Adrenal gland (tissue), 12 donors: ENCODE data around the gene ZNF296. TPM values are rescaled to one million over a fixed set of nuclear protein-coding genes. Genes with fewer than 3 reads are reported as not detected.

Experiments used
- DNase-seq, 7 donors: peaks; one replicate each; pipeline ENCODE4 v3.0.0-alpha.2; 2019 to 2020
- H3K27ac ChIP-seq, 5 donors: fragments of 200-600 bp; sonication (generic) in 4 of 5; 1 replicate in 3 of 5; 2 replicates in 2 of 5; pipeline versions ENCODE4 v1.5.1 to v1.8.0; 2016 to 2020; ENCODE audit warnings: mild to moderate bottlenecking in 1 of 5
- H3K27me3 ChIP-seq: fragments of 200-600 bp; 2 replicates; pipeline ENCODE4 v1.8.0; 2021
- H3K36me3 ChIP-seq, 2 donors: fragments of 200-600 bp; replicated peaks in 1 of 2; 1 replicate in 1 of 2; 2 replicates in 1 of 2; pipeline versions ENCODE4 v1.5.1 to v1.8.0; 2018 to 2022
- H3K4me1 ChIP-seq, 2 donors: fragments of 200-600 bp; replicated peaks in 1 of 2; 1 replicate in 1 of 2; 2 replicates in 1 of 2; pipeline versions ENCODE4 v1.5.1 to v1.8.0; 2018 to 2021
- H3K4me3 ChIP-seq, 4 donors: fragments of 200-600 bp; sonication (generic) in 3 of 4; one replicate each; pipeline ENCODE4 v1.5.1; 2016 to 2018
- H3K9me3 ChIP-seq, 3 donors: fragments of 200-600 bp; sonication (generic) in 1 of 3; replicated peaks in 1 of 3; 1 replicate in 2 of 3; 2 replicates in 1 of 3; pipeline versions ENCODE4 v1.5.1 to v1.8.0; 2016 to 2021
- CTCF ChIP-seq, 6 experiments: fragments of 450-650 bp in 4 of 6; fragments of 200-600 bp in 2 of 6; sonication (generic) in 1 of 6; IDR thresholded peaks; 1 replicate in 5 of 6; 2 replicates in 1 of 6; pipeline versions ENCODE4 v1.5.1 to v1.8.0; 2016 to 2021; ENCODE audit warnings: antibody characterized with exemption in 6 of 6, mild to moderate bottlenecking in 2 of 6, moderate library complexity in 1 of 6
- POLR2A ChIP-seq, 2 donors: fragments of 450-650 bp; IDR thresholded peaks; one replicate each; pipeline ENCODE4 v1.6.1; 2017; ENCODE audit warnings: antibody characterized with exemption in 2 of 2, mild to moderate bottlenecking in 2 of 2, moderate library complexity in 1 of 2
- WGBS, 4 donors: extraction: QIAGEN DNeasy Blood & Tissue Kit in 2 of 4; methylation state at CpG; one replicate each; pipeline versions ENCODE4 v1.1.5 to v1.1.7; 2013 to 2017; 5-methylcytosine and 5-hydroxymethylcytosine counted together
- intact Hi-C, 2 donors: fragments of 100-400 bp; cut with DNase I; formaldehyde crosslinking; loops; one replicate each; pipeline versions ENCODE4 v1.14.1 to v1.15.0; 2022 to 2023
- polyA plus RNA-seq, 3 donors: library from polyadenylated mRNA; stranded (reverse); fragments of 200-250 nt in 2 of 3; fragments of 350-450 nt in 1 of 3; fragmentation: Illumina TruSeq in 1 of 3; extraction: RNeasy Lipid Tissue Mini Kit (QIAGEN cat#74804) in 1 of 3; gene quantifications; one replicate each; pipeline ENCODE4 v1.2.3, GENCODE V29; 2013 to 2014
- total RNA-seq, 9 donors: library from RNA; depleted of rRNA in 4 of 9; stranded (reverse); fragments of >200 nt in 4 of 9; fragments of 120-200 nt in 1 of 9; fragmentation: NEBNext Ultra II Directional in 1 of 9; extraction: Animal tissue kit (Norgen Biotek cat#: 25700) in 1 of 9; gene quantifications; one replicate each; pipeline versions ENCODE4 v1.1.0 to v1.2.4, GENCODE V29; 2013 to 2023
- donor health status: healthy with polysubstance abuse.
- donor health status: Bipolar disorder and iron deficiency.
- donor health status: DM: yes; HTN: yes; CAD: no.
- donor health status: DM: no; HTN: no; CAD: no.
- donor health status: DM: no; HTN: no; CAD: no.
- donor health status: DM: yes; HTN: yes; CAD: no.

Gene ZNF296
- total and polyA plus RNA-seq, 12 donors = 0.06 to 13.2 (median 0.81) TPM; not detected in 2

- peaks cover 24 to 50% of the 10 kb centered on the region in 2 donors for H3K4me1 ChIP-seq
- WGBS, 4 donors = 14 to 76% (median 41%) methylated on average over 1 to 5 of the region's 5 CpGs
- DNase-seq = no peak
Observed at GRCh38 chr19:45118106-45118505, 41.8 kb upstream of the ZNF296 start.

GRCh38 chr19:45117671-45118070, 41.4 kb upstream of the ZNF296 start:
- no peaks in the 10 kb centered on the region for H3K9me3 ChIP-seq
- peaks cover 24 to 46% of the 10 kb centered on the region in 2 donors for H3K4me1 ChIP-seq
- intact Hi-C loops = no loop called here
- no peaks in the 10 kb centered on the region for H3K27me3 ChIP-seq
- 12 to 47% (median 39%) methylated on average over 8 to 12 of the region's 12 CpGs for WGBS, 4 donors
- peak in 1 of 2 donors; percentile 74 for TF ChIP-seq POLR2A (IDR thresholded peaks at IDR 0.05)
- TF ChIP-seq CTCF (IDR thresholded peaks at IDR 0.05) = no peak
- H3K4me3 ChIP-seq = no peak overlapping the region
- H3K27ac ChIP-seq = peak overlapping the region; percentile 3 to 92 (median 89)
- DNase-seq = peak; percentile 75 to 95 (median 81)
- no peaks in the 10 kb centered on the region for H3K36me3 ChIP-seq

More at GRCh38 chr19:45118106-45118505, 41.8 kb upstream of the ZNF296 start:
- no peak overlapping the region for H3K4me3 ChIP-seq
- peak overlapping the region; percentile 14 to 92 (median 89) for H3K27ac ChIP-seq
- no peak for TF ChIP-seq CTCF (IDR thresholded peaks at IDR 0.05)
- TF ChIP-seq POLR2A (IDR thresholded peaks at IDR 0.05) = peak in 1 of 2 donors; percentile 3
- intact Hi-C loops = no loop called here
- no peaks in the 10 kb centered on the region for H3K9me3 ChIP-seq
- H3K27me3 ChIP-seq = no peaks in the 10 kb centered on the region
- H3K36me3 ChIP-seq = no peaks in the 10 kb centered on the region

- Histone ChIP-seq H3K4me1 (peaks cover 24 to 42% of the 10 kb centered on the region in 2 donors), H3K27me3 (no peaks in the 10 kb centered on the region), H3K4me3 (no peak overlapping the region), H3K9me3 (no peaks in the 10 kb centered on the region), H3K27ac (peak overlapping the region; percentile 3 to 92 (median 89)), H3K36me3 (no peaks in the 10 kb centered on the region)
- 51 to 65% (median 62%) methylated on average over 9 to 16 of the region's 16 CpGs for WGBS, 4 donors
- intact Hi-C loops = no loop called here
- DNase-seq = no peak
- no peak for TF ChIP-seq POLR2A (IDR thresholded peaks at IDR 0.05)
- TF ChIP-seq CTCF (IDR thresholded peaks at IDR 0.05) = no peak
Observed at GRCh38 chr19:45117167-45117594, 40.9 kb upstream of the ZNF296 start.

- Histone ChIP-seq H3K9me3 (no peaks in the 10 kb centered on the region), H3K36me3 (no peaks in the 10 kb centered on the region), H3K4me3 (no peak overlapping the region), H3K27me3 (no peaks in the 10 kb centered on the region), H3K4me1 (peaks cover 24 to 38% of the 10 kb centered on the region in 2 donors), H3K27ac (peak overlapping the region in 2 of 5 donors; percentile 11 to 51)
- TF ChIP-seq POLR2A (IDR thresholded peaks at IDR 0.05) = no peak
- TF ChIP-seq CTCF (IDR thresholded peaks at IDR 0.05) = no peak
- whole genome bisulfite sequencing, 4 donors = 85 to 91% (median 87%) methylated on average over 14 to 21 of the region's 21 CpGs
- intact Hi-C loops = no loop called here
- DNase-seq = no peak
Observed at GRCh38 chr19:45115809-45116615, 39.7 kb upstream of the ZNF296 start.
